GM12875 (cell line): ENCODE data around the gene TRABD.

Source experiments
- H3K4me3 ChIP-seq: one replicate; pipeline ENCODE4 v1.5.1; 2011; ENCODE audit warnings: low read depth, low read length, control low read depth
- CTCF ChIP-seq: IDR thresholded peaks from 2 replicates; pipeline ENCODE4 v1.5.1; 2011; ENCODE audit warnings: low read depth, mild to moderate bottlenecking, control low read depth, inconsistent platforms, low read length, moderate library complexity, borderline replicate concordance; ENCODE audit not compliant: insufficient read depth

TRABD gene

GRCh38 chr22:50169181-50169759, 16.4 kb upstream of the TRABD start:
- H3K4me3 ChIP-seq = no peak overlapping the region
- no peak for TF ChIP-seq CTCF

GRCh38 chr22:50169774-50170341, 15.9 kb upstream of the TRABD start:
- TF ChIP-seq CTCF = no peak
- no peak overlapping the region for H3K4me3 ChIP-seq

- TF ChIP-seq CTCF = no peak
- no peak within 1 kb of the TSS for H3K4me3 ChIP-seq
Observed at GRCh38 chr22:50170453-50171318, 15.0 kb upstream of the TRABD start, which contains the start of gene PANX2. TSS of gene PANX2 (plus strand) at chr22:50170731. CDS start at chr22:50170731, 0 bp downstream.

- TF ChIP-seq CTCF = no peak
- no peak overlapping the region for H3K4me3 ChIP-seq
Observed at GRCh38 chr22:50171319-50171964, 14.3 kb upstream of the TRABD start.

GRCh38 chr22:50171965-50172421, 13.7 kb upstream of the TRABD start:
- H3K4me3 ChIP-seq = no peak overlapping the region
- no peak for TF ChIP-seq CTCF

- H3K4me3 ChIP-seq = no peak overlapping the region
- TF ChIP-seq CTCF = no peak
Observed at GRCh38 chr22:50173311-50173982, 12.3 kb upstream of the TRABD start.
